ENCODE data around the gene SYDE1.

The SYDE1 gene

GRCh38 chr19:15125232-15126067 lies 18.2 kb downstream of the SYDE1 start:
- peak; percentile 99 for DNase-seq (ENCODE audit: low read depth, low spot score)

GRCh38 chr19:15126131-15126910 lies 19.1 kb downstream of the SYDE1 start:
- no peak for DNase-seq (ENCODE audit: low read depth, low spot score)

- DNase-seq (ENCODE audit: low read depth, low spot score): no peak
Observed at GRCh38 chr19:15128162-15128770, 21.1 kb downstream of the SYDE1 start.

- DNase-seq (ENCODE audit: low read depth, low spot score): peak; percentile 27
Observed at GRCh38 chr19:15129856-15130585, 22.8 kb downstream of the SYDE1 start.

GRCh38 chr19:15136234-15136954 lies 29.2 kb downstream of the SYDE1 start:
- no peak for DNase-seq (ENCODE audit: low read depth, low spot score)

GRCh38 chr19:15137777-15138176 lies 30.6 kb downstream of the SYDE1 start:
- no peak for DNase-seq (ENCODE audit: low read depth, low spot score)

- DNase-seq (ENCODE audit: low read depth, low spot score): no peak
Observed at GRCh38 chr19:15138427-15138826, 31.2 kb downstream of the SYDE1 start.

- DNase-seq (ENCODE audit: low read depth, low spot score): no peak
Observed at GRCh38 chr19:15141143-15141542, 33.9 kb downstream of the SYDE1 start.

GRCh38 chr19:15142313-15142712 lies 35.1 kb downstream of the SYDE1 start:
- no peak for DNase-seq (ENCODE audit: low read depth, low spot score)

- DNase-seq (ENCODE audit: low read depth, low spot score): no peak
Observed at GRCh38 chr19:15144046-15144646, 36.9 kb downstream of the SYDE1 start.

- DNase-seq (ENCODE audit: low read depth, low spot score): no peak
Observed at GRCh38 chr19:15147090-15147489, 39.9 kb downstream of the SYDE1 start.

- no peak for DNase-seq (ENCODE audit: low read depth, low spot score)
Observed at GRCh38 chr19:15149737-15150136, 42.5 kb downstream of the SYDE1 start.

GRCh38 chr19:15154002-15154612 lies 46.9 kb downstream of the SYDE1 start:
- peak; percentile 28 for DNase-seq (ENCODE audit: low read depth, low spot score)

GRCh38 chr19:15155296-15155695 lies 48.1 kb downstream of the SYDE1 start:
- DNase-seq (ENCODE audit: low read depth, low spot score): peak; percentile 77

GRCh38 chr19:15156391-15156790 lies 49.2 kb downstream of the SYDE1 start:
- DNase-seq (ENCODE audit: low read depth, low spot score): no peak

- DNase-seq (ENCODE audit: low read depth, low spot score): no peak
Observed at GRCh38 chr19:15159251-15159650, 52.0 kb downstream of the SYDE1 start.

- no peak for DNase-seq (ENCODE audit: low read depth, low spot score)
Observed at GRCh38 chr19:15161028-15161984, 54.1 kb downstream of the SYDE1 start.
